Measurements from ENCODE around the gene CACNA2D2. TPM values are rescaled to one million over a fixed set of nuclear protein-coding genes. Genes with fewer than 3 reads are reported as not detected.

CACNA2D2 gene
- total RNA-seq, 1 donor from 2014 or later, result 1.0 TPM

GRCh38 chr3:50502584-50503423 lies 630 bp downstream of the CACNA2D2 start:
- H3K4me3 ChIP-seq (ENCODE audit: low read length in 3 of 3), result peak overlapping the region; percentile 48 to 66 (median 66)
- no peak overlapping the region for H3K27ac ChIP-seq (ENCODE audit: low read depth, low read length)
- peaks cover 8 to 9% (median 9%) of the 10 kb centered on the region in 3 donors for H3K4me1 ChIP-seq (ENCODE audit: control insufficient read depth in 3 of 3, insufficient read depth in 3 of 3, low read length in 3 of 3)
- no peaks in the 10 kb centered on the region for H3K9me3 ChIP-seq (ENCODE audit: control insufficient read depth in 3 of 3, low read length in 3 of 3)
- peaks cover 3 to 23% (median 17%) of the 10 kb centered on the region in 3 donors for H3K27me3 ChIP-seq (ENCODE audit: control insufficient read depth in 3 of 3, insufficient read depth in 3 of 3, low read length in 3 of 3)
- peak overlapping the region in 2 of 3 donors; percentile 62 to 81 for H3K9ac ChIP-seq (ENCODE audit: low read depth in 1 of 3, low read length in 3 of 3)
- no peaks in the 10 kb centered on the region for H3K36me3 ChIP-seq (ENCODE audit: control insufficient read depth in 3 of 3, insufficient read depth in 3 of 3, low read length in 3 of 3)

GRCh38 chr3:50502225-50502583 lies 1.2 kb downstream of the CACNA2D2 start:
- peaks cover 8 to 9% (median 9%) of the 10 kb centered on the region in 3 donors for H3K4me1 ChIP-seq (ENCODE audit: control insufficient read depth in 3 of 3, insufficient read depth in 3 of 3, low read length in 3 of 3)
- H3K27me3 ChIP-seq (ENCODE audit: control insufficient read depth in 3 of 3, insufficient read depth in 3 of 3, low read length in 3 of 3), result peaks cover 3 to 23% (median 17%) of the 10 kb centered on the region in 3 donors
- no peaks in the 10 kb centered on the region for H3K36me3 ChIP-seq (ENCODE audit: control insufficient read depth in 3 of 3, insufficient read depth in 3 of 3, low read length in 3 of 3)
- H3K9me3 ChIP-seq (ENCODE audit: control insufficient read depth in 3 of 3, low read length in 3 of 3), result no peaks in the 10 kb centered on the region
- no peak overlapping the region for H3K27ac ChIP-seq (ENCODE audit: low read depth, low read length)
- H3K4me3 ChIP-seq (ENCODE audit: low read length in 3 of 3), result peak overlapping the region in 2 of 3 donors; percentile 66
- H3K9ac ChIP-seq (ENCODE audit: low read depth in 1 of 3, low read length in 3 of 3), result peak overlapping the region in 2 of 3 donors; percentile 62 to 81

- Histone ChIP-seq H3K36me3 (ENCODE audit: control insufficient read depth in 3 of 3, insufficient read depth in 3 of 3, low read length in 3 of 3) (no peaks in the 10 kb centered on the region), H3K9me3 (ENCODE audit: control insufficient read depth in 3 of 3, low read length in 3 of 3) (no peaks in the 10 kb centered on the region), H3K27ac (ENCODE audit: low read depth, low read length) (no peak overlapping the region)
Observed at GRCh38 chr3:50495609-50496423, 7.6 kb downstream of the CACNA2D2 start.

GRCh38 chr3:50494126-50494525 lies 9.3 kb downstream of the CACNA2D2 start:
- no peak overlapping the region for H3K4me3 ChIP-seq (ENCODE audit: low read length in 3 of 3)
- peaks cover 0 to 2% (median 0%) of the 10 kb centered on the region in 3 donors for H3K27me3 ChIP-seq (ENCODE audit: control insufficient read depth in 3 of 3, insufficient read depth in 3 of 3, low read length in 3 of 3)
- no peak overlapping the region for H3K27ac ChIP-seq (ENCODE audit: low read depth, low read length)
- H3K9me3 ChIP-seq (ENCODE audit: control insufficient read depth in 3 of 3, low read length in 3 of 3), result no peaks in the 10 kb centered on the region
- H3K4me1 ChIP-seq (ENCODE audit: control insufficient read depth in 3 of 3, insufficient read depth in 3 of 3, low read length in 3 of 3), result peaks cover 0 to 8% (median 4%) of the 10 kb centered on the region in 3 donors
- H3K9ac ChIP-seq (ENCODE audit: low read depth in 1 of 3, low read length in 3 of 3), result no peak overlapping the region
- H3K36me3 ChIP-seq (ENCODE audit: control insufficient read depth in 3 of 3, insufficient read depth in 3 of 3, low read length in 3 of 3), result no peaks in the 10 kb centered on the region

More at GRCh38 chr3:50495609-50496423, 7.6 kb downstream of the CACNA2D2 start:
- Histone ChIP-seq H3K9ac (ENCODE audit: low read depth in 1 of 3, low read length in 3 of 3) (no peak overlapping the region), H3K4me1 (ENCODE audit: control insufficient read depth in 3 of 3, insufficient read depth in 3 of 3, low read length in 3 of 3) (peaks cover 0 to 2% (median under 1%) of the 10 kb centered on the region in 3 donors), H3K27me3 (ENCODE audit: control insufficient read depth in 3 of 3, insufficient read depth in 3 of 3, low read length in 3 of 3) (peaks cover 0 to 12% (median 6%) of the 10 kb centered on the region in 3 donors), H3K4me3 (ENCODE audit: low read length in 3 of 3) (no peak overlapping the region)

GRCh38 chr3:50493623-50494022 lies 9.8 kb downstream of the CACNA2D2 start:
- H3K4me1 ChIP-seq (ENCODE audit: control insufficient read depth in 3 of 3, insufficient read depth in 3 of 3, low read length in 3 of 3), result peaks cover 0 to 8% (median 4%) of the 10 kb centered on the region in 3 donors
- no peaks in the 10 kb centered on the region for H3K36me3 ChIP-seq (ENCODE audit: control insufficient read depth in 3 of 3, insufficient read depth in 3 of 3, low read length in 3 of 3)
- no peak overlapping the region for H3K27ac ChIP-seq (ENCODE audit: low read depth, low read length)
- H3K27me3 ChIP-seq (ENCODE audit: control insufficient read depth in 3 of 3, insufficient read depth in 3 of 3, low read length in 3 of 3), result peaks cover 0 to under 1% (median 0%) of the 10 kb centered on the region in 3 donors
- H3K9me3 ChIP-seq (ENCODE audit: control insufficient read depth in 3 of 3, low read length in 3 of 3), result no peaks in the 10 kb centered on the region
- no peak overlapping the region for H3K4me3 ChIP-seq (ENCODE audit: low read length in 3 of 3)
- H3K9ac ChIP-seq (ENCODE audit: low read depth in 1 of 3, low read length in 3 of 3), result no peak overlapping the region

GRCh38 chr3:50493086-50493485 lies 10.3 kb downstream of the CACNA2D2 start:
- Histone ChIP-seq H3K36me3 (ENCODE audit: control insufficient read depth in 3 of 3, insufficient read depth in 3 of 3, low read length in 3 of 3) (no peaks in the 10 kb centered on the region), H3K9me3 (ENCODE audit: control insufficient read depth in 3 of 3, low read length in 3 of 3) (no peaks in the 10 kb centered on the region), H3K9ac (ENCODE audit: low read depth in 1 of 3, low read length in 3 of 3) (no peak overlapping the region), H3K4me3 (ENCODE audit: low read length in 3 of 3) (no peak overlapping the region), H3K4me1 (ENCODE audit: control insufficient read depth in 3 of 3, insufficient read depth in 3 of 3, low read length in 3 of 3) (peaks cover 0 to 8% (median 4%) of the 10 kb centered on the region in 3 donors), H3K27ac (ENCODE audit: low read depth, low read length) (no peak overlapping the region), H3K27me3 (ENCODE audit: control insufficient read depth in 3 of 3, insufficient read depth in 3 of 3, low read length in 3 of 3) (no peaks in the 10 kb centered on the region)

- no peak overlapping the region for H3K4me3 ChIP-seq (ENCODE audit: low read length in 3 of 3)
- H3K9ac ChIP-seq (ENCODE audit: low read depth in 1 of 3, low read length in 3 of 3), result peak overlapping the region in 1 of 3 donors; percentile 25
- no peak overlapping the region for H3K27ac ChIP-seq (ENCODE audit: low read depth, low read length)
- no peaks in the 10 kb centered on the region for H3K36me3 ChIP-seq (ENCODE audit: control insufficient read depth in 3 of 3, insufficient read depth in 3 of 3, low read length in 3 of 3)
- H3K27me3 ChIP-seq (ENCODE audit: control insufficient read depth in 3 of 3, insufficient read depth in 3 of 3, low read length in 3 of 3), result no peaks in the 10 kb centered on the region
- no peaks in the 10 kb centered on the region for H3K9me3 ChIP-seq (ENCODE audit: control insufficient read depth in 3 of 3, low read length in 3 of 3)
- H3K4me1 ChIP-seq (ENCODE audit: control insufficient read depth in 3 of 3, insufficient read depth in 3 of 3, low read length in 3 of 3), result peaks cover 0 to 8% (median 4%) of the 10 kb centered on the region in 3 donors
Observed at GRCh38 chr3:50491023-50491422, 12.4 kb downstream of the CACNA2D2 start.

GRCh38 chr3:50490424-50490823 lies 13.0 kb downstream of the CACNA2D2 start:
- peak overlapping the region in 1 of 3 donors; percentile 25 for H3K9ac ChIP-seq (ENCODE audit: low read depth in 1 of 3, low read length in 3 of 3)
- H3K9me3 ChIP-seq (ENCODE audit: control insufficient read depth in 3 of 3, low read length in 3 of 3), result no peaks in the 10 kb centered on the region
- H3K27ac ChIP-seq (ENCODE audit: low read depth, low read length), result no peak overlapping the region
- no peaks in the 10 kb centered on the region for H3K27me3 ChIP-seq (ENCODE audit: control insufficient read depth in 3 of 3, insufficient read depth in 3 of 3, low read length in 3 of 3)
- H3K4me3 ChIP-seq (ENCODE audit: low read length in 3 of 3), result no peak overlapping the region
- no peaks in the 10 kb centered on the region for H3K36me3 ChIP-seq (ENCODE audit: control insufficient read depth in 3 of 3, insufficient read depth in 3 of 3, low read length in 3 of 3)
- peaks cover 0 to 8% (median 4%) of the 10 kb centered on the region in 3 donors for H3K4me1 ChIP-seq (ENCODE audit: control insufficient read depth in 3 of 3, insufficient read depth in 3 of 3, low read length in 3 of 3)

- Histone ChIP-seq H3K27me3 (ENCODE audit: control insufficient read depth in 3 of 3, insufficient read depth in 3 of 3, low read length in 3 of 3) (no peaks in the 10 kb centered on the region), H3K4me1 (ENCODE audit: control insufficient read depth in 3 of 3, insufficient read depth in 3 of 3, low read length in 3 of 3) (peaks cover 0 to 8% (median 4%) of the 10 kb centered on the region in 3 donors)
Observed at GRCh38 chr3:50487181-50487580, 16.3 kb downstream of the CACNA2D2 start.

More at GRCh38 chr3:50487181-50487580, 16.3 kb downstream of the CACNA2D2 start:
- Histone ChIP-seq H3K36me3 (ENCODE audit: control insufficient read depth in 3 of 3, insufficient read depth in 3 of 3, low read length in 3 of 3) (no peaks in the 10 kb centered on the region), H3K9ac (ENCODE audit: low read depth in 1 of 3, low read length in 3 of 3) (no peak overlapping the region), H3K27ac (ENCODE audit: low read depth, low read length) (no peak overlapping the region), H3K9me3 (ENCODE audit: control insufficient read depth in 3 of 3, low read length in 3 of 3) (no peaks in the 10 kb centered on the region), H3K4me3 (ENCODE audit: low read length in 3 of 3) (no peak overlapping the region)

All from skeletal muscle tissue (tissue), 4 donors.